ENCODE data around the gene COTL1. TPM values are rescaled to one million over a fixed set of nuclear protein-coding genes. Genes with fewer than 3 reads are reported as not detected.

COTL1 gene
- total and polyA plus RNA-seq, 4 donors = 62.4 to 223 (median 142) TPM

GRCh38 chr16:84643180-84643583 is 25.3 kb upstream of the COTL1 start:
- Histone ChIP-seq H3K9ac (ENCODE audit: insufficient read depth in 1 of 2, low read length in 2 of 2) (no peak overlapping the region), H3K27ac (ENCODE audit: low read depth in 1 of 2, low read length in 1 of 2) (peak overlapping the region; percentile 43 to 74)
- WGBS, 2 donors = 35 to 57% methylated on average over 8 of the region's 8 CpGs

GRCh38 chr16:84641643-84642358 is 23.9 kb upstream of the COTL1 start:
- Histone ChIP-seq H3K27me3 (ENCODE audit: control insufficient read depth in 3 of 3, insufficient read depth in 3 of 3, low read length in 2 of 3) (peaks cover 0 to 3% (median 0%) of the 10 kb centered on the region in 3 donors), H3K27ac (ENCODE audit: low read depth in 1 of 2, low read length in 1 of 2) (peak overlapping the region in 1 of 2 donors; percentile 13), H3K36me3 (ENCODE audit: control insufficient read depth in 4 of 4, insufficient read depth in 4 of 4, low read length in 4 of 4) (no peaks in the 10 kb centered on the region), H3K9me3 (ENCODE audit: control insufficient read depth in 4 of 4, insufficient read depth in 3 of 4, low read length in 3 of 4) (no peaks in the 10 kb centered on the region), H3K4me1 (ENCODE audit: control insufficient read depth in 5 of 5, insufficient read depth in 5 of 5, low read length in 5 of 5) (peaks cover 0 to 11% (median 1%) of the 10 kb centered on the region in 5 donors), H3K9ac (ENCODE audit: insufficient read depth in 1 of 2, low read length in 2 of 2) (no peak overlapping the region), H3K4me3 (no peak overlapping the region)
- no peak for TF ChIP-seq CTCF (IDR thresholded peaks at IDR 0.05; ENCODE audit: control extremely low read depth, extremely low read depth)
- DNase-seq (no peak), ATAC-seq (ENCODE audit: insufficient read depth, low FRiP score) (no peak)
- WGBS, 2 donors = 83 to 87% methylated on average over 6 of the region's 6 CpGs

More at GRCh38 chr16:84643180-84643583, 25.3 kb upstream of the COTL1 start:
- Histone ChIP-seq H3K9me3 (ENCODE audit: control insufficient read depth in 4 of 4, insufficient read depth in 3 of 4, low read length in 3 of 4) (no peaks in the 10 kb centered on the region), H3K27me3 (ENCODE audit: control insufficient read depth in 3 of 3, insufficient read depth in 3 of 3, low read length in 2 of 3) (peaks cover 0 to 3% (median 0%) of the 10 kb centered on the region in 3 donors), H3K4me1 (ENCODE audit: control insufficient read depth in 5 of 5, insufficient read depth in 5 of 5, low read length in 5 of 5) (peaks cover 0 to 11% (median 3%) of the 10 kb centered on the region in 5 donors), H3K4me3 (no peak overlapping the region), H3K36me3 (ENCODE audit: control insufficient read depth in 4 of 4, insufficient read depth in 4 of 4, low read length in 4 of 4) (no peaks in the 10 kb centered on the region)
- ATAC-seq (ENCODE audit: insufficient read depth, low FRiP score) (peak; percentile 29), DNase-seq (peak; percentile 50 to 76 (median 66))
- no peak for TF ChIP-seq CTCF (IDR thresholded peaks at IDR 0.05; ENCODE audit: control extremely low read depth, extremely low read depth)

- Histone ChIP-seq H3K9ac (ENCODE audit: insufficient read depth in 1 of 2, low read length in 2 of 2) (no peak overlapping the region), H3K27me3 (ENCODE audit: control insufficient read depth in 3 of 3, insufficient read depth in 3 of 3, low read length in 2 of 3) (peaks cover 0 to 3% (median 0%) of the 10 kb centered on the region in 3 donors), H3K27ac (ENCODE audit: low read depth in 1 of 2, low read length in 1 of 2) (no peak overlapping the region), H3K36me3 (ENCODE audit: control insufficient read depth in 4 of 4, insufficient read depth in 4 of 4, low read length in 4 of 4) (no peaks in the 10 kb centered on the region), H3K4me3 (no peak overlapping the region), H3K9me3 (ENCODE audit: control insufficient read depth in 4 of 4, insufficient read depth in 3 of 4, low read length in 3 of 4) (no peaks in the 10 kb centered on the region), H3K4me1 (ENCODE audit: control insufficient read depth in 5 of 5, insufficient read depth in 5 of 5, low read length in 5 of 5) (peaks cover 0 to 11% (median under 1%) of the 10 kb centered on the region in 5 donors)
- TF ChIP-seq CTCF (IDR thresholded peaks at IDR 0.05; ENCODE audit: control extremely low read depth, extremely low read depth) = no peak
- ATAC-seq (ENCODE audit: insufficient read depth, low FRiP score) (no peak), DNase-seq (no peak)
- 95 to 97% methylated on average over 5 of the region's 5 CpGs for WGBS, 2 donors
Measured at GRCh38 chr16:84640145-84640544, 22.3 kb upstream of the COTL1 start.
